PC-9 (cell line): Measurements from ENCODE around the gene CBFB. TPM values are rescaled to one million over a fixed set of nuclear protein-coding genes. Genes with fewer than 3 reads are reported as not detected.
"Not testable (repeated sequence)": the region's sequence is repeated elsewhere in the genome, so short reads cannot be mapped to it uniquely, and the experiment has no call there.

Source experiments
- BruUV-seq: library from RNA; stranded (reverse); fragments of 400-500 nt; replicated peaks from 2 replicates; lab custom pipeline; 2021; lab: Mats Ljungman, UMichigan
- CTCF ChIA-PET: fragments of 300-600 bp; sonication (Branson Sonifier 250); formaldehyde crosslinking; loops from one replicate; lab custom pipeline; 2022; ENCODE audit warnings: antibody characterized with exemption; lab: Charles Lee
- POLR2A ChIA-PET: fragments of 300-600 bp; sonication (Branson Sonifier 250); formaldehyde crosslinking; loops from one replicate; lab custom pipeline; 2022; ENCODE audit warnings: antibody characterized with exemption; ENCODE audit not compliant: unreplicated experiment; lab: Charles Lee
- DNase-seq, 2 experiments: peaks; one replicate each; pipeline versions ENCODE4 v3.0.0 to v3.0.0-alpha.2; 2015 to 2022; ENCODE audit warnings: mixed read lengths in 1 of 2
- H2AFZ ChIP-seq: fragments of 200-600 bp; sonication (generic); 2 replicates; pipeline ENCODE4 v1.8.1; 2017; ENCODE audit warnings: antibody characterized with exemption
- H3F3A ChIP-seq: fragments of 200-600 bp; sonication (generic); 2 replicates; pipeline ENCODE4 v1.8.1; 2017; ENCODE audit warnings: antibody characterized with exemption, mild to moderate bottlenecking, low read depth; ENCODE audit not compliant: insufficient read depth
- H3K27ac ChIP-seq: fragments of 200-600 bp; sonication (generic); 2 replicates; pipeline ENCODE4 v1.6.1; 2016; ENCODE audit warnings: mixed run types
- H3K27me3 ChIP-seq: fragments of 200-600 bp; sonication (generic); 2 replicates; pipeline ENCODE4 v1.6.1; 2016; ENCODE audit warnings: low read depth, mixed run types; ENCODE audit not compliant: insufficient read depth
- H3K36me3 ChIP-seq: fragments of 200-600 bp; sonication (generic); 2 replicates; pipeline ENCODE4 v1.6.1; 2016; ENCODE audit warnings: low read depth, mixed run types
- H3K4me1 ChIP-seq: fragments of 200-600 bp; sonication (generic); replicated peaks from 2 replicates; pipeline ENCODE4 v1.6.1; 2016; ENCODE audit warnings: mixed run types; ENCODE audit not compliant: insufficient read depth
- H3K4me2 ChIP-seq: fragments of 200-600 bp; sonication (generic); 2 replicates; pipeline ENCODE4 v1.6.1; 2017; ENCODE audit warnings: mixed run types
- H3K4me3 ChIP-seq: fragments of 200-600 bp; sonication (generic); 2 replicates; pipeline ENCODE4 v1.6.1; 2016; ENCODE audit warnings: mixed run types
- H3K79me2 ChIP-seq: fragments of 200-600 bp; sonication (generic); 2 replicates; pipeline ENCODE4 v1.6.1; 2017; ENCODE audit warnings: low read depth, mixed run types
- H3K9me2 ChIP-seq: fragments of 200-600 bp; sonication (generic); 2 replicates; pipeline ENCODE4 v1.8.1; 2017; ENCODE audit warnings: mild to moderate bottlenecking; ENCODE audit not compliant: insufficient read depth
- H3K9me3 ChIP-seq: fragments of 200-600 bp; sonication (generic); 2 replicates; pipeline ENCODE4 v1.8.1; 2016; ENCODE audit warnings: low read depth; ENCODE audit not compliant: insufficient read depth
- H4K20me1 ChIP-seq: fragments of 200-600 bp; sonication (generic); 2 replicates; pipeline ENCODE4 v1.8.1; 2017; ENCODE audit not compliant: insufficient read depth
- EZH2 ChIP-seq: fragments of 200-600 bp; sonication (generic); IDR thresholded peaks from 2 replicates; pipeline ENCODE4 v1.8.0; 2017; ENCODE audit warnings: antibody characterized with exemption, low read depth
- intact Hi-C: fragments of 100-400 bp; cut with micrococcal nuclease; formaldehyde crosslinking; loops from one replicate; pipeline ENCODE4 v1.10.0; 2022; ENCODE audit not compliant: unreplicated experiment
- total RNA-seq: library from RNA; stranded (reverse); gene quantifications from 2 replicates; pipeline ENCODE4 v1.2.3, GENCODE V29; 2021
- TF ChIP-seq, protein P1 (sequence below): fragments of 200-600 bp; sonication (generic); conservative IDR thresholded peaks from 2 replicates; pipeline ENCODE4 v1.6.1; 2017; ENCODE audit warnings: mixed run types, antibody characterized with exemption, mild to moderate bottlenecking, moderate library complexity

CBFB gene
- total RNA-seq, 1 experiment from 2014 or later = 63.3 TPM

GRCh38 chr16:67040166-67040565 is 11.2 kb downstream of the CBFB start:
- BruUV-seq = no TSS peak
- peaks cover 13% of the 10 kb centered on the region for H4K20me1 ChIP-seq
- no peak overlapping the region for H3K27ac ChIP-seq
- POLR2A ChIA-PET = no interaction called here
- no peak overlapping the region for H3K4me3 ChIP-seq
- H3K4me1 ChIP-seq = no peaks in the 10 kb centered on the region
- no peak overlapping the region for H2AFZ ChIP-seq
- CTCF ChIA-PET = no interaction called here
- H3F3A ChIP-seq = 0 out of 2 replicates have a peak, but pooled peaks cover 2% of the 10 kb centered on the region
- H3K27me3 ChIP-seq = no peaks in the 10 kb centered on the region
- no peaks in the 10 kb centered on the region for H3K9me3 ChIP-seq
- TF ChIP-seq, protein P1, sequence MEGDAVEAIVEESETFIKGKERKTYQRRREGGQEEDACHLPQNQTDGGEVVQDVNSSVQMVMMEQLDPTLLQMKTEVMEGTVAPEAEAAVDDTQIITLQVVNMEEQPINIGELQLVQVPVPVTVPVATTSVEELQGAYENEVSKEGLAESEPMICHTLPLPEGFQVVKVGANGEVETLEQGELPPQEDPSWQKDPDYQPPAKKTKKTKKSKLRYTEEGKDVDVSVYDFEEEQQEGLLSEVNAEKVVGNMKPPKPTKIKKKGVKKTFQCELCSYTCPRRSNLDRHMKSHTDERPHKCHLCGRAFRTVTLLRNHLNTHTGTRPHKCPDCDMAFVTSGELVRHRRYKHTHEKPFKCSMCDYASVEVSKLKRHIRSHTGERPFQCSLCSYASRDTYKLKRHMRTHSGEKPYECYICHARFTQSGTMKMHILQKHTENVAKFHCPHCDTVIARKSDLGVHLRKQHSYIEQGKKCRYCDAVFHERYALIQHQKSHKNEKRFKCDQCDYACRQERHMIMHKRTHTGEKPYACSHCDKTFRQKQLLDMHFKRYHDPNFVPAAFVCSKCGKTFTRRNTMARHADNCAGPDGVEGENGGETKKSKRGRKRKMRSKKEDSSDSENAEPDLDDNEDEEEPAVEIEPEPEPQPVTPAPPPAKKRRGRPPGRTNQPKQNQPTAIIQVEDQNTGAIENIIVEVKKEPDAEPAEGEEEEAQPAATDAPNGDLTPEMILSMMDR = no peak
- no peak for TF ChIP-seq EZH2
- intact Hi-C loops = no loop called here
- H3K4me2 ChIP-seq = no peak overlapping the region
- peaks cover 12% of the 10 kb centered on the region; the same call in 1 of the 2 replicates for H3K36me3 ChIP-seq
- H3K9me2 ChIP-seq = no peaks in the 10 kb centered on the region
- H3K79me2 ChIP-seq = peaks cover 62% of the 10 kb centered on the region
- DNase-seq = no peak

- ChIA-PET CTCF (no interaction called here), POLR2A (interaction anchor here (0.5 kb wide), 1 partner anchor 71 kb away, joined by 4 read pairs; no protein-coding TSS in a partner anchor)
- no peaks in the 10 kb centered on the region for H3K9me3 ChIP-seq
- H3F3A ChIP-seq = 0 out of 2 replicates have a peak, but pooled peaks cover 4% of the 10 kb centered on the region
- no peaks in the 10 kb centered on the region for H3K27me3 ChIP-seq
- H3K4me3 ChIP-seq = no peak overlapping the region
- H3K27ac ChIP-seq = no peak overlapping the region
- no peak overlapping the region for H3K4me2 ChIP-seq
- intact Hi-C loops = no loop called here
- peaks cover 8% of the 10 kb centered on the region for H4K20me1 ChIP-seq
- no peak overlapping the region for H2AFZ ChIP-seq
- no TSS peak for BruUV-seq
- H3K79me2 ChIP-seq = peaks cover 59% of the 10 kb centered on the region
- no peaks in the 10 kb centered on the region for H3K4me1 ChIP-seq
- TF ChIP-seq, protein P1 = no peak
- TF ChIP-seq EZH2 = no peak
- DNase-seq = no peak
- no peaks in the 10 kb centered on the region for H3K9me2 ChIP-seq
- peaks cover 12% of the 10 kb centered on the region; the same call in 1 of the 2 replicates for H3K36me3 ChIP-seq
Observed at GRCh38 chr16:67040906-67041305, 12.0 kb downstream of the CBFB start.

- H3F3A ChIP-seq, H3K4me3 ChIP-seq, H3K9me3 ChIP-seq, H3K4me2 ChIP-seq, H2AFZ ChIP-seq, BruUV-seq, H4K20me1 ChIP-seq, H3K36me3 ChIP-seq, H3K27ac ChIP-seq, H3K9me2 ChIP-seq, H3K27me3 ChIP-seq, intact Hi-C loops, H3K4me1 ChIP-seq, DNase-seq: not testable (repeated sequence)
- peaks cover 55% of the 10 kb centered on the region for H3K79me2 ChIP-seq
- CTCF ChIA-PET = interaction anchor here (0.6 to 0.7 kb wide), 2 partner anchors 206 to 770 kb away, joined by 3 to 11 read pairs; partner anchors contain the start of gene FHOD1
- POLR2A ChIA-PET = interaction anchor here (0.5 kb wide), 1 partner anchor 70 kb away, joined by 4 read pairs; no protein-coding TSS in a partner anchor
Observed at GRCh38 chr16:67041520-67041919, 12.6 kb downstream of the CBFB start.

- Histone ChIP-seq H3K9me3 (no peaks in the 10 kb centered on the region), H3K4me2 (no peak overlapping the region), H3K27me3 (no peaks in the 10 kb centered on the region), H3K4me3 (no peak overlapping the region), H3K27ac (no peak overlapping the region), H4K20me1 (peaks cover 8% of the 10 kb centered on the region), H3K9me2 (no peaks in the 10 kb centered on the region), H3K36me3 (peaks cover 6% of the 10 kb centered on the region; the same call in 1 of the 2 replicates), H3F3A (0 out of 2 replicates have a peak, but pooled peaks cover 4% of the 10 kb centered on the region), H3K4me1 (no peaks in the 10 kb centered on the region), H2AFZ (no peak overlapping the region), H3K79me2 (peaks cover 50% of the 10 kb centered on the region)
- ChIA-PET CTCF (no interaction called here), POLR2A (interaction anchor here (0.6 kb wide), 1 partner anchor 47 kb away, joined by 5 read pairs; no protein-coding TSS in a partner anchor)
- BruUV-seq = no TSS peak
- TF ChIP-seq, protein P1 = no peak
- no peak for TF ChIP-seq EZH2
- intact Hi-C loops = no loop called here
- DNase-seq = no peak
Observed at GRCh38 chr16:67043420-67043819, 14.5 kb downstream of the CBFB start.
